ENCODE results near the gene NACA2.
"Not testable (repeated sequence)": the region's sequence is repeated elsewhere in the genome, so short reads cannot be mapped to it uniquely, and the experiment has no call there.

NACA2 gene

DNA sequence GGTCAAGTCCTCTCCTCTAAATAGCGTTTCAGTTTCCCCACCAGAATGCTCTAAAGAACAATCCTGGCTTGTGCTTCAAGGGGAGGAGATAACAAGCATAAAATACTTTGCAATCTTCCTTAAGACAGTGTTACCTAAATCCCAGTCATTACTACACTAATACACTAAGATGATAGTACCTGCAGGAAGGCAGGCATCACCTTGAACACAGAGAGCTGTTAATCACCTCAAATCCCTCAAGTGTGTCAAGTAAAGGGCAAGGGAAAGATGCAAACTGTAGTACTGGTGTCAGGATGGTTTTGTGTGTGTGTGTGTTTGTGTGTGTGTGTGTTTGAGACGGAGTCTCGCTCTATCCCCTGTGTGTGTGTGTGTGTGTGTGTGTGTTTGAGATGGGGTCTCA, 36.8 kb downstream of the NACA2 start:
- no peak overlapping the region for H3K27ac Mint-ChIP-seq
- no peaks in the 10 kb centered on the region for H3K4me1 Mint-ChIP-seq
- H3K4me3 Mint-ChIP-seq = no peak overlapping the region
- peaks cover 25% of the 10 kb centered on the region for H3K27me3 Mint-ChIP-seq
- no peaks in the 10 kb centered on the region for H3K9me3 Mint-ChIP-seq
- H3K36me3 Mint-ChIP-seq = no peaks in the 10 kb centered on the region

DNA sequence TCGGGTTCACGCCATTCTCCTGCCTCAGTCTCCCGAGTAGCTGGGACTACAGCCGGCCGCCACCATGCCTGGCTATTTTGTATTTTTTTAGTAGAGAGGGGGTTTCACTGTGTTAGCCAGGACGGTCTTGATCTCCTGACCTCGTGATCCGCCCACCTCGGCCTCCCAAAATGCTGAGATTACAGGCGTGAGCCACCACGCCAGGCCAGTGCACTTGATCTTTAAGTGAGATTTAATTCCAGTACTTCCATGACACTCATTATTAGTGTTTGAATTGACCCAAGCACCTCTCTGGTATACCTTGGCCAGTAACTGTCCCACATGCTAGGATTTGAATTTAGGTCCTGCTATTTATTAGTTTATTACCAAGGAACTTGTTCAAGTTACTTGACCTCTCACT, 38.5 kb downstream of the NACA2 start:
- H3K27ac Mint-ChIP-seq, H3K4me1 Mint-ChIP-seq, H3K4me3 Mint-ChIP-seq, H3K9me3 Mint-ChIP-seq, H3K36me3 Mint-ChIP-seq: not testable (repeated sequence)
- H3K27me3 Mint-ChIP-seq = peaks cover 27% of the 10 kb centered on the region

DNA sequence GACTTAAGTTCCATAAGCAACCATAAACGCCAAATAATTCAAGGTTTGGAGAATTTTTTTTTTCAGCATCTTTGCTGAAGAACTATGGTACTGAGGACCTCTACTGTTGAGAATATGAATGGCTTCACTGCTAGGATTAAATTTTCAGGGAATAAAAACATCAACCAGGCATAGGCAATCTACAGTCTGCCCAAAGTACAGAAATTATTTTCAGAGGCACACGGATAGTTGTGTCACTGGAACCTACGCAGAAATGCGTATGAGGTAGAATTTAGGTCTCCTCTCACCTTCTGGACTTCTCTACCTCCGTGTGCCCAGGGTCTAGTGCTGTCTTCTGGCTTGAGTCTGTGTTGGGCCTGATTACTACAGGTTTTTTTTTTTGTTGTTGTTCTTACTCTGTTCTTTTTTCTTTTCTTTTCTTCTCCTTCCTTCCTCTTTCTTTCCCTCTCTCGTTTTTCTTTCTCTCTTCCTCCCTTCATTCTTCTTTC, 39.7 kb downstream of the NACA2 start:
- H3K27me3 Mint-ChIP-seq = peaks cover 29% of the 10 kb centered on the region
- H3K27ac Mint-ChIP-seq = no peak overlapping the region
- no peaks in the 10 kb centered on the region for H3K9me3 Mint-ChIP-seq
- H3K4me1 Mint-ChIP-seq = no peaks in the 10 kb centered on the region
- no peak overlapping the region for H3K4me3 Mint-ChIP-seq
- H3K36me3 Mint-ChIP-seq = no peaks in the 10 kb centered on the region

DNA sequence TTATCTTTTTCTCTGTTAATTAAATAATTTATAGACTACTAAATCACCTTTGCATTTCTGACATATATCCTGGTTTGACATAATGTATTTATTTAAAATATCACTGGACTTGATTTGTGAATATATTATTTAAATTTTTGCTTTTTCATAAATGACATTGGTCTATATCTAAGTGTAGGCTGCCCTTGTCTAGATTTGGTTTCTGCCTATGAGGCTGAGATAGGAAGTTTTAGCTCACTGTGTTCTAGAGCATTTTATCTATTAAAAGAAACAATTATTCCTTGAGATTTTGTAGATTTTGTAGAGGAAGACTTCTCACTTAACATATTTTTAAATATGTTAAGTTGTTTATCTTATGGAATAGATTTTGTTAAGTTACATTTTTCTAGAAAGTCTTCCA, 43.9 kb downstream of the NACA2 start:
- H3K36me3 Mint-ChIP-seq = no peaks in the 10 kb centered on the region
- no peak overlapping the region for H3K27ac Mint-ChIP-seq
- no peak overlapping the region for H3K4me3 Mint-ChIP-seq
- H3K4me1 Mint-ChIP-seq = no peaks in the 10 kb centered on the region
- H3K9me3 Mint-ChIP-seq = no peaks in the 10 kb centered on the region
- peaks cover 28% of the 10 kb centered on the region for H3K27me3 Mint-ChIP-seq

DNA sequence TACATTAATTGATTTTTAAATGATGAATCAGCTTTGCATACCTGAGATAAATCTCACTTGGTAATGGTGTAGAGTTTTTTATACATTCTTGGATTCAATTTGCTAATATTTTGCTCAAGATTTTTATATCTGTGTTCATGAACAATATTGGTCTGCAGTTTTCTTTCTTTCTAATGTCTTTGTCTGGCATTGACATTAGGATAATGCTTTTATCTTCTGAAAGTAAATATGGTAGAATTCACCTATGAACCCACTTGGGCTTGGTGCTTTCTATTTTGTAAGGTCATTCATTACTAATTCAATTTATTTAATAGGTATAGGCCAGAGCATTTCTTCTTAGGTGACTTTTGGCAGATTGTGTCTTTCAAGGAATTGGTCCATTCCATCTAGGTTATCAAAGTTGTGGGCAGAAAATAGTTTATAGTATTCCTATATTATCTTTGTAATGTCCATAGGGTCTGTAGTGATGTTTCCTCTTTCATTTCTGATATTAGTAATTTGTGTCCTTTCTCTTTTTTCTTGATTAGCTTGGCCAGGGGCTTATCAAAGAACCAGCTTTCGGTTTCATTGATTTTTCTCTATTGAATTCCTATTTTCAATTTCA, 45.6 kb downstream of the NACA2 start:
- H3K36me3 Mint-ChIP-seq = no peaks in the 10 kb centered on the region
- H3K9me3 Mint-ChIP-seq = peaks cover 9% of the 10 kb centered on the region
- no peak overlapping the region for H3K27ac Mint-ChIP-seq
- no peak overlapping the region for H3K4me3 Mint-ChIP-seq
- no peaks in the 10 kb centered on the region for H3K4me1 Mint-ChIP-seq
- H3K27me3 Mint-ChIP-seq = peaks cover 29% of the 10 kb centered on the region

DNA sequence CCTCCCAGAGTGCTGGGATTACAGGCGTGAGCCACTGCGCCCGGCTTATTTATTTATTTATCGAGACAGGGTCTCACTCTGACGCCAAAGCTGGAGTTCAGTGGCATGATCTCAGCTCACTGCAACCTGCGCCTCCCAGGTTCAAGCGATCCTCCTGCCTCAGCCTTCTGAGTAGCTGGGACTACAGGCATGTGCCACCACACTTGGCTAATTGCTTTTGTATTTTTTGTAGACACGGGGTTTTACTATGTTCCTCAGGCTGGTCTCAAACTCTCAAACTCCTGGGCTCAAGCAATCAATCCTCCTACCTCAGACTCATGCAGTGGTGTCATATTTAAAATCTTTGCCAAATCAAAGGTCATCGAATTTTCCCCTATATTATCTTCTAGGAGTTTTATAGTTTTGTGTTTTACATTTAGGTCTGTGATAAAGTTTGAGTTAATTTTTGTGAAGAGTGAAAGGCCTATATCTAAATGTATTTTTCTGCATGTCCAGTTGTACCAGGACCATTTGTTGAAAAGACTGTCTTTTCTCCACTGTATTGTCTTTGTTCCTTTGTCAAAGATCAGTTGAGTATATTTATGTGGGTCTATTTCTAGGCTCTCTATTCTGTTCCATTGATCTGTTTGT, 47.1 kb downstream of the NACA2 start:
- peaks cover 9% of the 10 kb centered on the region for H3K9me3 Mint-ChIP-seq
- H3K36me3 Mint-ChIP-seq = no peaks in the 10 kb centered on the region
- H3K27me3 Mint-ChIP-seq = peaks cover 22% of the 10 kb centered on the region
- no peak overlapping the region for H3K27ac Mint-ChIP-seq
- no peaks in the 10 kb centered on the region for H3K4me1 Mint-ChIP-seq
- no peak overlapping the region for H3K4me3 Mint-ChIP-seq

DNA sequence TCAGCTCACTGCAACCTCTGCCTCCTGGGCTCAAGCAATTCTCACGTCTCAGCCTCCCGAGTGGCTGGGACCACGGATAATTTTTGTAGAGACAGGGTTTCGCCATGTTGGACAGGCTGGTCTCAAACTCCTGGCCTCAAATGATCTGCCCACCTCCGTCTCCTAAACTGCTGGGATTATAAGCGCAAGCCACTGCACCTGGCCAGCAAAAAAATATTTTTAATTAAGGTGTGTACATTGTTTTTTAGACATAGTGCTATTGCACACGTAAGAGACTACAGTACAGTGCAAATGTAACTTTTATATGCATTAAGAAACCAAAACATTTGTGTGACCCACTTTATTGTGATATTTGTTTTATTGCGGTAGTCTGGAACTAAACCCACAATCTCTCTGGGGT, 49.0 kb downstream of the NACA2 start:
- H3K27me3 Mint-ChIP-seq = peaks cover 18% of the 10 kb centered on the region
- H3K9me3 Mint-ChIP-seq = peaks cover 9% of the 10 kb centered on the region
- H3K36me3 Mint-ChIP-seq = no peaks in the 10 kb centered on the region
- no peak overlapping the region for H3K27ac Mint-ChIP-seq
- H3K4me3 Mint-ChIP-seq = no peak overlapping the region
- H3K4me1 Mint-ChIP-seq = no peaks in the 10 kb centered on the region

DNA sequence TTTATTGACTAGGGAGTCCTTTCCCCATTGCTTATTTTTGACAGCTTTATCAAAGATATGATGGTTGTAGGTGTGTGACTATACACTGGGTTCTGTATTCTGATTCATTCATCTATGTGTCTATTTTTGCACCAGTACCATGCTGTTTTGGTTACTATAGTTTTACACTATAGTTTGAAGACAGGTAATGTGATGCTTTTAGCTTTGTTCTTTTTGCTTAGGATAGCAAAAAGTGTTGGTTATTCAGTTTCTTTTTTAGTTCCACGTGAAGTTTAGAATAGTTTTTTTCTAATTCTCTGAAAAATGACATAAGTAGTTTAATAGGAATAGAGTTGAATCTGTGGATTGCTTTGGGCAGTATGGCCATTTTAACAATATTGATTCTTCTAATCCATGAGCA, 50.1 kb downstream of the NACA2 start:
- Mint-ChIP-seq H3K27ac (no peak overlapping the region), H3K27me3 (peaks cover 14% of the 10 kb centered on the region), H3K36me3 (no peaks in the 10 kb centered on the region), H3K4me3 (no peak overlapping the region), H3K4me1 (no peaks in the 10 kb centered on the region), H3K9me3 (peaks cover 9% of the 10 kb centered on the region)
